Measurements from ENCODE around the gene DYNC2I2. TPM values are rescaled to one million over a fixed set of nuclear protein-coding genes. Genes with fewer than 3 reads are reported as not detected.

DYNC2I2 gene
- polyA plus RNA-seq, 1 donor from 2014 or later: 82.5 TPM

DNA sequence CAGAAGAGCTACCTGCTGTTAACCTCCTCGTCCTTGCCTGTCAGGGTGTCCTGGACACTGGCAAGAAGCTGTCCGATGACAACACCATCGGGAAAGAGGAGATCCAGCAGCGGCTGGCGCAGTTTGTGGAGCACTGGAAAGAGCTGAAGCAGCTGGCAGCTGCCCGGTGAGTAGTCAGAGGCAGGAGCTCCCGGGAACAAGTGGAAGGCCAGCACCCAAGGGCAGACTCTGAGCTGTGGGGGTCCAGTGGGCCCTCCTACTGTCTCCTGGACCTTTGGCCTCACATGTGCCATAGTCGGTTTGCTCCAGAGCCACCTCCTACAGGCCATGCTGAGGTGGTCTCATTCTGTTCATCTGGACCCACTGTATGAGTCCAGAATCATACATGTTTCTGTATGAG, 38.7 kb downstream of the DYNC2I2 start:
- H3K27ac ChIP-seq (ENCODE audit: low read length): no peak overlapping the region
- no peaks in the 10 kb centered on the region for H3K9me2 ChIP-seq (ENCODE audit: insufficient read depth, low read length)
- no peak overlapping the region for H2AFZ ChIP-seq (ENCODE audit: low read depth, low read length)
- H3K4me3 ChIP-seq (ENCODE audit: low read length): no peak overlapping the region
- no peak for TF ChIP-seq TAF1 (IDR thresholded peaks at IDR 0.05; ENCODE audit: low read depth)
- TF ChIP-seq EZH2 (IDR thresholded peaks at IDR 0.05; ENCODE audit: borderline replicate concordance, insufficient read depth, low read length, poor library complexity, severe bottlenecking): no peak
- peaks cover 15% of the 10 kb centered on the region for H3K36me3 ChIP-seq (ENCODE audit: insufficient read depth, low read length)
- H3K79me2 ChIP-seq (replicated peaks; ENCODE audit: insufficient read depth, low read length): no peaks in the 10 kb centered on the region
- no peaks in the 10 kb centered on the region for H3F3A ChIP-seq (ENCODE audit: insufficient read depth, low read length, poor library complexity, severe bottlenecking)
- H3K4me2 ChIP-seq (ENCODE audit: low read length): no peak overlapping the region
- H3K27me3 ChIP-seq (ENCODE audit: insufficient read depth, low read depth, low read length): no peaks in the 10 kb centered on the region
- no peaks in the 10 kb centered on the region for H3K9me3 ChIP-seq (ENCODE audit: low read length)
- H3K9ac ChIP-seq (ENCODE audit: low read length): no peak overlapping the region
- no peaks in the 10 kb centered on the region for H4K20me1 ChIP-seq (ENCODE audit: insufficient read depth)

DNA sequence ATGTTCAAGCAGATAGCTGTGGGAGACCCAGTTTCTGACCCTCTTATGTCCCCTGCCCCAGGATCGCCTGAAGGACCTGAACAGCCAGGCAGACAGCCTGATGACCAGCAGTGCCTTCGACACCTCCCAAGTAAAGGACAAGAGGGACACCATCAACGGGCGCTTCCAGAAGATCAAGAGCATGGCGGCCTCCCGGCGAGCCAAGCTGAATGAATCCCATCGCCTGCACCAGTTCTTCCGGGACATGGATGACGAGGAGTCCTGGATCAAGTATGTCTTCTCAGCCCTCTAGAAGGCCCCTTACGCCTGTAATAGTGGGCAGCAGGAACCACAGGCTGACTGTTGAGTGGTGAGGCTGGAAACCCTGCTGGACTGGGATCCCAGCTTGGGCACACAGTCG, 41.1 kb downstream of the DYNC2I2 start:
- H3K9me2 ChIP-seq (ENCODE audit: insufficient read depth, low read length): no peaks in the 10 kb centered on the region
- H3K27ac ChIP-seq (ENCODE audit: low read length): no peak overlapping the region
- H3K4me3 ChIP-seq (ENCODE audit: low read length): no peak overlapping the region
- no peaks in the 10 kb centered on the region for H3F3A ChIP-seq (ENCODE audit: insufficient read depth, low read length, poor library complexity, severe bottlenecking)
- H3K9me3 ChIP-seq (ENCODE audit: low read length): no peaks in the 10 kb centered on the region
- no peak overlapping the region for H3K4me2 ChIP-seq (ENCODE audit: low read length)
- H3K79me2 ChIP-seq (replicated peaks; ENCODE audit: insufficient read depth, low read length): no peaks in the 10 kb centered on the region
- peaks cover 28% of the 10 kb centered on the region for H3K36me3 ChIP-seq (ENCODE audit: insufficient read depth, low read length)
- no peaks in the 10 kb centered on the region for H4K20me1 ChIP-seq (ENCODE audit: insufficient read depth)
- H3K27me3 ChIP-seq (ENCODE audit: insufficient read depth, low read depth, low read length): no peaks in the 10 kb centered on the region
- TF ChIP-seq EZH2 (IDR thresholded peaks at IDR 0.05; ENCODE audit: borderline replicate concordance, insufficient read depth, low read length, poor library complexity, severe bottlenecking) (no peak), TAF1 (IDR thresholded peaks at IDR 0.05; ENCODE audit: low read depth) (no peak), RAD21 (conservative IDR thresholded peaks at IDR 0.05) (no peak), EP300 (conservative IDR thresholded peaks at IDR 0.05; ENCODE audit: poor library complexity, severe bottlenecking) (no peak), MXI1 (conservative IDR thresholded peaks at IDR 0.05; ENCODE audit: poor library complexity, severe bottlenecking) (no peak)
- TF ChIP-seq, protein P1, sequence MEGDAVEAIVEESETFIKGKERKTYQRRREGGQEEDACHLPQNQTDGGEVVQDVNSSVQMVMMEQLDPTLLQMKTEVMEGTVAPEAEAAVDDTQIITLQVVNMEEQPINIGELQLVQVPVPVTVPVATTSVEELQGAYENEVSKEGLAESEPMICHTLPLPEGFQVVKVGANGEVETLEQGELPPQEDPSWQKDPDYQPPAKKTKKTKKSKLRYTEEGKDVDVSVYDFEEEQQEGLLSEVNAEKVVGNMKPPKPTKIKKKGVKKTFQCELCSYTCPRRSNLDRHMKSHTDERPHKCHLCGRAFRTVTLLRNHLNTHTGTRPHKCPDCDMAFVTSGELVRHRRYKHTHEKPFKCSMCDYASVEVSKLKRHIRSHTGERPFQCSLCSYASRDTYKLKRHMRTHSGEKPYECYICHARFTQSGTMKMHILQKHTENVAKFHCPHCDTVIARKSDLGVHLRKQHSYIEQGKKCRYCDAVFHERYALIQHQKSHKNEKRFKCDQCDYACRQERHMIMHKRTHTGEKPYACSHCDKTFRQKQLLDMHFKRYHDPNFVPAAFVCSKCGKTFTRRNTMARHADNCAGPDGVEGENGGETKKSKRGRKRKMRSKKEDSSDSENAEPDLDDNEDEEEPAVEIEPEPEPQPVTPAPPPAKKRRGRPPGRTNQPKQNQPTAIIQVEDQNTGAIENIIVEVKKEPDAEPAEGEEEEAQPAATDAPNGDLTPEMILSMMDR (IDR thresholded peaks at IDR 0.05; ENCODE audit: poor library complexity, severe bottlenecking): no peak
- TF ChIP-seq, protein P2, sequence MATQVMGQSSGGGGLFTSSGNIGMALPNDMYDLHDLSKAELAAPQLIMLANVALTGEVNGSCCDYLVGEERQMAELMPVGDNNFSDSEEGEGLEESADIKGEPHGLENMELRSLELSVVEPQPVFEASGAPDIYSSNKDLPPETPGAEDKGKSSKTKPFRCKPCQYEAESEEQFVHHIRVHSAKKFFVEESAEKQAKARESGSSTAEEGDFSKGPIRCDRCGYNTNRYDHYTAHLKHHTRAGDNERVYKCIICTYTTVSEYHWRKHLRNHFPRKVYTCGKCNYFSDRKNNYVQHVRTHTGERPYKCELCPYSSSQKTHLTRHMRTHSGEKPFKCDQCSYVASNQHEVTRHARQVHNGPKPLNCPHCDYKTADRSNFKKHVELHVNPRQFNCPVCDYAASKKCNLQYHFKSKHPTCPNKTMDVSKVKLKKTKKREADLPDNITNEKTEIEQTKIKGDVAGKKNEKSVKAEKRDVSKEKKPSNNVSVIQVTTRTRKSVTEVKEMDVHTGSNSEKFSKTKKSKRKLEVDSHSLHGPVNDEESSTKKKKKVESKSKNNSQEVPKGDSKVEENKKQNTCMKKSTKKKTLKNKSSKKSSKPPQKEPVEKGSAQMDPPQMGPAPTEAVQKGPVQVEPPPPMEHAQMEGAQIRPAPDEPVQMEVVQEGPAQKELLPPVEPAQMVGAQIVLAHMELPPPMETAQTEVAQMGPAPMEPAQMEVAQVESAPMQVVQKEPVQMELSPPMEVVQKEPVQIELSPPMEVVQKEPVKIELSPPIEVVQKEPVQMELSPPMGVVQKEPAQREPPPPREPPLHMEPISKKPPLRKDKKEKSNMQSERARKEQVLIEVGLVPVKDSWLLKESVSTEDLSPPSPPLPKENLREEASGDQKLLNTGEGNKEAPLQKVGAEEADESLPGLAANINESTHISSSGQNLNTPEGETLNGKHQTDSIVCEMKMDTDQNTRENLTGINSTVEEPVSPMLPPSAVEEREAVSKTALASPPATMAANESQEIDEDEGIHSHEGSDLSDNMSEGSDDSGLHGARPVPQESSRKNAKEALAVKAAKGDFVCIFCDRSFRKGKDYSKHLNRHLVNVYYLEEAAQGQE (IDR thresholded peaks at IDR 0.05; ENCODE audit: borderline replicate concordance): no peak
- no peak overlapping the region for H2AFZ ChIP-seq (ENCODE audit: low read depth, low read length)
- H3K9ac ChIP-seq (ENCODE audit: low read length): no peak overlapping the region

DNA sequence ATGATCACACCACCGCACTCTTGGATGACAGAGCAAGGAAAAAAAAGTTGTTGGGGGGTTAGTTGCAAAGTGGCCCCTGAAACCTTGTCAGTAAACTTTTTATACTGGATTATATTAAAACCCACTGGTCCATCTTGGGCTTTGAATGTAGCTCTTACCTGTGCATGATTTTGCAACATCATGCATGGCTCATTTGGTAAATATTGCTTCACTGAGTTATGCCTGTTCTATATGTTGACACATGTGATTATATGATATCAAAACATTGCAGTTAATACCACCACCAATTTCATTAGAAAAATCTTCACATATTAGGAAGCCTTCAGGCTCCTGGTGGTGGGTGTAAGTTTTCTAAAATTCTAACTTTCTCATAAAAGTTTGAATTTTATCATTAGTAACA, 41.9 kb downstream of the DYNC2I2 start:
- Histone ChIP-seq H3K4me2 (ENCODE audit: low read length) (no peak overlapping the region), H3K79me2 (replicated peaks; ENCODE audit: insufficient read depth, low read length) (no peaks in the 10 kb centered on the region), H3F3A (ENCODE audit: insufficient read depth, low read length, poor library complexity, severe bottlenecking) (no peaks in the 10 kb centered on the region), H3K9ac (ENCODE audit: low read length) (no peak overlapping the region), H3K27me3 (ENCODE audit: insufficient read depth, low read depth, low read length) (no peaks in the 10 kb centered on the region), H4K20me1 (ENCODE audit: insufficient read depth) (no peaks in the 10 kb centered on the region), H3K4me3 (ENCODE audit: low read length) (no peak overlapping the region), H3K27ac (ENCODE audit: low read length) (no peak overlapping the region), H3K9me3 (ENCODE audit: low read length) (no peaks in the 10 kb centered on the region), H2AFZ (ENCODE audit: low read depth, low read length) (no peak overlapping the region), H3K36me3 (ENCODE audit: insufficient read depth, low read length) (peaks cover 28% of the 10 kb centered on the region), H3K9me2 (ENCODE audit: insufficient read depth, low read length) (no peaks in the 10 kb centered on the region)
- TF ChIP-seq SMC3 (conservative IDR thresholded peaks at IDR 0.05; ENCODE audit: poor library complexity) (no peak), TAF1 (IDR thresholded peaks at IDR 0.05; ENCODE audit: low read depth) (no peak), RAD21 (conservative IDR thresholded peaks at IDR 0.05) (no peak), POLR2AphosphoS5 (IDR thresholded peaks at IDR 0.05) (no peak), MXI1 (conservative IDR thresholded peaks at IDR 0.05; ENCODE audit: poor library complexity, severe bottlenecking) (no peak), EP300 (conservative IDR thresholded peaks at IDR 0.05; ENCODE audit: poor library complexity, severe bottlenecking) (no peak), EZH2 (IDR thresholded peaks at IDR 0.05; ENCODE audit: borderline replicate concordance, insufficient read depth, low read length, poor library complexity, severe bottlenecking) (no peak)
- TF ChIP-seq, protein P2 (IDR thresholded peaks at IDR 0.05; ENCODE audit: borderline replicate concordance): no peak
- TF ChIP-seq, protein P1 (IDR thresholded peaks at IDR 0.05; ENCODE audit: poor library complexity, severe bottlenecking): no peak
